GM23338 (cell line): ENCODE measurements around the gene RFX8. TPM values are rescaled to one million over a fixed set of nuclear protein-coding genes. Genes with fewer than 3 reads are reported as not detected.

Experiments
- ATAC-seq: fragments of 200-7000 bp; cut with Tn5 transposase; 3 replicates; pipeline ENCODE4 v1.9.1; 2020
- DNase-seq: peaks from one replicate; pipeline ENCODE4 v3.0.0-alpha.2; 2015; ENCODE audit warnings: low spot score
- H2AFZ ChIP-seq: fragments of 200-600 bp; sonication (generic); 2 replicates; pipeline ENCODE4 v1.8.0; 2016; ENCODE audit warnings: antibody characterized with exemption, mild to moderate bottlenecking, moderate library complexity
- H3F3A ChIP-seq: fragments of 200-600 bp; sonication (generic); replicated peaks from 2 replicates; pipeline ENCODE4 v1.8.0; 2017; ENCODE audit warnings: antibody characterized with exemption, mixed run types, low read depth
- H3K27ac ChIP-seq: fragments of 200-600 bp; sonication (generic); 2 replicates; pipeline ENCODE4 v1.6.1; 2016; ENCODE audit warnings: low read depth
- H3K27me3 ChIP-seq: fragments of 200-600 bp; sonication (generic); 2 replicates; pipeline ENCODE4 v1.8.0; 2016; ENCODE audit warnings: mild to moderate bottlenecking, mixed run types, moderate library complexity; ENCODE audit not compliant: insufficient read depth
- H3K36me3 ChIP-seq: fragments of 200-600 bp; sonication (generic); 2 replicates; pipeline ENCODE4 v1.8.0; 2016; ENCODE audit warnings: mild to moderate bottlenecking; ENCODE audit not compliant: insufficient read depth
- H3K4me1 ChIP-seq: fragments of 200-600 bp; sonication (generic); 2 replicates; pipeline ENCODE4 v1.8.0; 2016; ENCODE audit warnings: mild to moderate bottlenecking, moderate library complexity; ENCODE audit not compliant: insufficient read depth
- H3K4me2 ChIP-seq: fragments of 200-600 bp; sonication (generic); 2 replicates; pipeline ENCODE4 v1.7.1; 2017; ENCODE audit warnings: mixed run types
- H3K4me3 ChIP-seq: fragments of 200-600 bp; sonication (generic); 2 replicates; pipeline ENCODE4 v1.6.1; 2016; ENCODE audit warnings: mixed run types
- H3K79me2 ChIP-seq: fragments of 200-600 bp; sonication (generic); replicated peaks from 2 replicates; pipeline ENCODE4 v1.8.0; 2017; ENCODE audit warnings: mild to moderate bottlenecking; ENCODE audit not compliant: insufficient read depth
- H3K9me2 ChIP-seq: fragments of 200-600 bp; sonication (generic); 2 replicates; pipeline ENCODE4 v1.8.0; 2017; ENCODE audit not compliant: insufficient read depth
- H4K20me1 ChIP-seq: fragments of 200-600 bp; sonication (generic); replicated peaks from 2 replicates; pipeline ENCODE4 v1.8.0; 2017; ENCODE audit warnings: mild to moderate bottlenecking; ENCODE audit not compliant: insufficient read depth
- H3K27ac Mint-ChIP-seq: 2 replicates; pipeline ENCODE4 v1.8.0; 2020; ENCODE audit warnings: inconsistent platforms, mild to moderate bottlenecking, moderate library complexity, mixed read lengths
- H3K27me3 Mint-ChIP-seq: 3 replicates; pipeline ENCODE4 v1.8.0; 2022; ENCODE audit warnings: low read depth, mild to moderate bottlenecking, moderate library complexity, mixed read lengths, inconsistent platforms; ENCODE audit not compliant: insufficient read depth, poor library complexity
- H3K36me3 Mint-ChIP-seq: 3 replicates; pipeline ENCODE4 v1.8.0; 2021; ENCODE audit warnings: low read depth, mild to moderate bottlenecking, inconsistent platforms, moderate library complexity, mixed read lengths
- H3K4me1 Mint-ChIP-seq: 3 replicates; pipeline ENCODE4 v1.8.0; 2020; ENCODE audit warnings: mild to moderate bottlenecking, inconsistent platforms, mixed read lengths
- H3K4me3 Mint-ChIP-seq: 3 replicates; pipeline ENCODE4 v1.8.0; 2021; ENCODE audit warnings: moderate library complexity, mild to moderate bottlenecking, inconsistent platforms, mixed read lengths
- H3K9me3 Mint-ChIP-seq: 3 replicates; pipeline ENCODE4 v1.8.0; 2020; ENCODE audit warnings: moderate library complexity, mild to moderate bottlenecking, inconsistent platforms, mixed read lengths
- CREB1 ChIP-seq: fragments of 250-450 bp; sonication (Bioruptor Pico); IDR thresholded peaks from 2 replicates; pipeline ENCODE4 v1.5.0; 2020; ENCODE audit warnings: low read depth, mild to moderate bottlenecking, moderate library complexity
- ETS1 ChIP-seq: IDR thresholded peaks from 2 replicates; pipeline ENCODE4 v1.6.1; 2016; ENCODE audit warnings: antibody characterized with exemption
- EZH2 ChIP-seq: fragments of 200-600 bp; sonication (generic); IDR thresholded peaks from one replicate; pipeline ENCODE4 v1.8.0; 2017; ENCODE audit warnings: antibody characterized with exemption, mild to moderate bottlenecking, low read depth; ENCODE audit not compliant: unreplicated experiment
- JUNB ChIP-seq: IDR thresholded peaks from one replicate; pipeline ENCODE4 v1.6.1; 2016; ENCODE audit warnings: antibody characterized with exemption; ENCODE audit not compliant: unreplicated experiment
- POLR2AphosphoS5 ChIP-seq: IDR thresholded peaks from 2 replicates; pipeline ENCODE4 v1.6.1; 2016; ENCODE audit warnings: antibody characterized with exemption, low read depth
- STAT1 ChIP-seq: IDR thresholded peaks from one replicate; pipeline ENCODE4 v1.6.1; 2016; ENCODE audit warnings: antibody characterized with exemption; ENCODE audit not compliant: unreplicated experiment
- ZNF331 ChIP-seq: fragments of 250-450 bp; sonication (Bioruptor Pico); IDR thresholded peaks from 2 replicates; pipeline ENCODE4 v1.5.0; 2020; ENCODE audit warnings: low read depth, mild to moderate bottlenecking, moderate library complexity
- ZNF462 ChIP-seq: fragments of 250-450 bp; sonication (Bioruptor Pico); IDR thresholded peaks from 2 replicates; pipeline ENCODE4 v1.5.0; 2020; ENCODE audit warnings: mild to moderate bottlenecking, moderate library complexity
- polyA plus RNA-seq: library from polyadenylated mRNA; unstranded; fragments of >200 nt; fragmentation: Nextera tagmentation; extraction: Ambion mirVana; gene quantifications from 2 replicates; pipeline ENCODE4 v1.2.1, GENCODE V29; 2016
- total RNA-seq: library from RNA; depleted of rRNA; stranded (reverse); fragments of >200 nt; shearing (Covaris generic); gene quantifications from 2 replicates; pipeline ENCODE4 v1.2.3, GENCODE V29; 2014

The RFX8 gene
- total and polyA plus RNA-seq, 2 experiments from 2014 or later, result 0.65 to 1.5 TPM

- DNase-seq, result no peak
- Histone ChIP-seq H4K20me1 (no peaks in the 10 kb centered on the region), H2AFZ (no peak overlapping the region), H3K27me3 (no peaks in the 10 kb centered on the region), H3K4me1 (no peaks in the 10 kb centered on the region), H3K79me2 (no peaks in the 10 kb centered on the region), H3K9me2 (no peaks in the 10 kb centered on the region), H3K4me2 (no peak overlapping the region), H3K36me3 (no peaks in the 10 kb centered on the region), H3K4me3 (no peak overlapping the region), H3F3A (no peaks in the 10 kb centered on the region), H3K27ac (no peak overlapping the region)
- Mint-ChIP-seq H3K4me3 (no peak overlapping the region), H3K36me3 (no peaks in the 10 kb centered on the region), H3K9me3 (no peaks in the 10 kb centered on the region; the same call in 2 of the 3 replicates), H3K27ac (no peak overlapping the region), H3K4me1 (peaks cover 6% of the 10 kb centered on the region), H3K27me3 (no peaks in the 10 kb centered on the region)
- no peak for ATAC-seq
- TF ChIP-seq CREB1 (CRISPR knock-in tag), result no peak
These were observed 99.3 kb downstream of the RFX8 start for GRCh38 chr2:101375653-101376052.

GRCh38 chr2:101374821-101375561 is 99.9 kb downstream of the RFX8 start:
- H3K27me3 Mint-ChIP-seq, result no peaks in the 10 kb centered on the region
- H3K4me1 ChIP-seq, result no peaks in the 10 kb centered on the region
- H3K4me3 ChIP-seq, result no peak overlapping the region
- peaks cover 6% of the 10 kb centered on the region for H3K4me1 Mint-ChIP-seq
- no peak overlapping the region for H3K27ac Mint-ChIP-seq
- no peak for DNase-seq
- no peaks in the 10 kb centered on the region; the same call in 2 of the 3 replicates for H3K9me3 Mint-ChIP-seq
- no peaks in the 10 kb centered on the region for H4K20me1 ChIP-seq
- no peak for ATAC-seq
- H3K4me3 Mint-ChIP-seq, result no peak overlapping the region
- no peaks in the 10 kb centered on the region for H3K36me3 ChIP-seq
- H2AFZ ChIP-seq, result no peak overlapping the region
- H3K27ac ChIP-seq, result no peak overlapping the region
- H3K4me2 ChIP-seq, result no peak overlapping the region
- H3F3A ChIP-seq, result no peaks in the 10 kb centered on the region
- no peaks in the 10 kb centered on the region for H3K36me3 Mint-ChIP-seq
- H3K9me2 ChIP-seq, result no peaks in the 10 kb centered on the region
- no peaks in the 10 kb centered on the region for H3K79me2 ChIP-seq
- no peak for TF ChIP-seq ETS1
- no peaks in the 10 kb centered on the region for H3K27me3 ChIP-seq

- Mint-ChIP-seq H3K36me3 (no peaks in the 10 kb centered on the region), H3K27me3 (no peaks in the 10 kb centered on the region), H3K27ac (no peak overlapping the region), H3K4me1 (peaks cover 6% of the 10 kb centered on the region; the same call in 2 of the 3 replicates), H3K4me3 (no peak overlapping the region), H3K9me3 (no peaks in the 10 kb centered on the region; the same call in 2 of the 3 replicates)
- DNase-seq (no peak), ATAC-seq (no peak)
- Histone ChIP-seq H3K79me2 (no peaks in the 10 kb centered on the region), H3K36me3 (no peaks in the 10 kb centered on the region), H3F3A (no peaks in the 10 kb centered on the region), H3K4me3 (no peak overlapping the region), H3K4me1 (no peaks in the 10 kb centered on the region), H3K9me2 (no peaks in the 10 kb centered on the region), H3K27me3 (no peaks in the 10 kb centered on the region), H2AFZ (no peak overlapping the region), H4K20me1 (no peaks in the 10 kb centered on the region), H3K4me2 (no peak overlapping the region), H3K27ac (no peak overlapping the region)
- TF ChIP-seq JUNB (no peak), ZNF462 (CRISPR knock-in tag) (no peak), ETS1 (no peak), ZNF331 (no peak), STAT1 (no peak), POLR2AphosphoS5 (no peak), EZH2 (no peak)
These were observed 102.1 kb downstream of the RFX8 start for GRCh38 chr2:101372792-101373191.
